Panc1 (cell line): Measurements from ENCODE around the gene IL7R.

Experiments
- CTCF ChIP-seq: fragments of 450-650 bp; IDR thresholded peaks from 2 replicates; pipeline ENCODE4 v1.5.1; 2017; ENCODE audit warnings: mild to moderate bottlenecking
- POLR2AphosphoS5 ChIP-seq: IDR thresholded peaks from 2 replicates; pipeline ENCODE4 v1.6.1; 2012; ENCODE audit warnings: mild to moderate bottlenecking, low read depth, low read length, moderate library complexity
- REST ChIP-seq, 2 experiments: IDR thresholded peaks; 2 replicates each; pipeline ENCODE4 v1.6.1; 2011 to 2012; ENCODE audit warnings: low read depth in 2 of 2, control low read depth in 1 of 2, low read length in 1 of 2, mild to moderate bottlenecking in 1 of 2, moderate library complexity in 1 of 2; ENCODE audit not compliant: insufficient read depth in 1 of 2
- SIN3A ChIP-seq: IDR thresholded peaks from 2 replicates; pipeline ENCODE4 v1.6.1; 2012; ENCODE audit warnings: low read depth, mild to moderate bottlenecking, low read length, moderate library complexity, borderline replicate concordance; ENCODE audit not compliant: insufficient read depth

GRCh38 chr5:35835796-35836742, 20.6 kb upstream of the IL7R start:
- no peak for TF ChIP-seq POLR2AphosphoS5
- no peak for TF ChIP-seq CTCF
- no peak for TF ChIP-seq REST (IDR thresholded peaks at IDR 0.05; ENCODE audit: insufficient read depth in 1 of 2, low read depth in 2 of 2, low read length in 1 of 2)
- TF ChIP-seq SIN3A = no peak
